ENCODE results near the gene ZBTB14. TPM values are rescaled to one million over a fixed set of nuclear protein-coding genes. Genes with fewer than 3 reads are reported as not detected.

Gene ZBTB14
- total RNA-seq, 1 donor from 2014 or later: 12.9 TPM

GRCh38 chr18:5295981-5296705 is 617 bp upstream of the ZBTB14 start:
- no peak for FAIRE-seq
- TF ChIP-seq, protein P1, sequence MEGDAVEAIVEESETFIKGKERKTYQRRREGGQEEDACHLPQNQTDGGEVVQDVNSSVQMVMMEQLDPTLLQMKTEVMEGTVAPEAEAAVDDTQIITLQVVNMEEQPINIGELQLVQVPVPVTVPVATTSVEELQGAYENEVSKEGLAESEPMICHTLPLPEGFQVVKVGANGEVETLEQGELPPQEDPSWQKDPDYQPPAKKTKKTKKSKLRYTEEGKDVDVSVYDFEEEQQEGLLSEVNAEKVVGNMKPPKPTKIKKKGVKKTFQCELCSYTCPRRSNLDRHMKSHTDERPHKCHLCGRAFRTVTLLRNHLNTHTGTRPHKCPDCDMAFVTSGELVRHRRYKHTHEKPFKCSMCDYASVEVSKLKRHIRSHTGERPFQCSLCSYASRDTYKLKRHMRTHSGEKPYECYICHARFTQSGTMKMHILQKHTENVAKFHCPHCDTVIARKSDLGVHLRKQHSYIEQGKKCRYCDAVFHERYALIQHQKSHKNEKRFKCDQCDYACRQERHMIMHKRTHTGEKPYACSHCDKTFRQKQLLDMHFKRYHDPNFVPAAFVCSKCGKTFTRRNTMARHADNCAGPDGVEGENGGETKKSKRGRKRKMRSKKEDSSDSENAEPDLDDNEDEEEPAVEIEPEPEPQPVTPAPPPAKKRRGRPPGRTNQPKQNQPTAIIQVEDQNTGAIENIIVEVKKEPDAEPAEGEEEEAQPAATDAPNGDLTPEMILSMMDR (IDR thresholded peaks at IDR 0.05; ENCODE audit: insufficient read depth, low read length, severe bottlenecking): no peak
- peak overlapping the region; percentile 49 for H3K4me3 ChIP-seq (ENCODE audit: low read depth, low read length)
- no peaks in the 10 kb centered on the region for H3K27me3 ChIP-seq (ENCODE audit: control insufficient read depth, insufficient read depth, low read length)
- peak; percentile 87 for DNase-seq (ENCODE audit: low read depth)
- H3K36me3 ChIP-seq (ENCODE audit: control insufficient read depth, insufficient read depth, low read length): no peaks in the 10 kb centered on the region

DNA sequence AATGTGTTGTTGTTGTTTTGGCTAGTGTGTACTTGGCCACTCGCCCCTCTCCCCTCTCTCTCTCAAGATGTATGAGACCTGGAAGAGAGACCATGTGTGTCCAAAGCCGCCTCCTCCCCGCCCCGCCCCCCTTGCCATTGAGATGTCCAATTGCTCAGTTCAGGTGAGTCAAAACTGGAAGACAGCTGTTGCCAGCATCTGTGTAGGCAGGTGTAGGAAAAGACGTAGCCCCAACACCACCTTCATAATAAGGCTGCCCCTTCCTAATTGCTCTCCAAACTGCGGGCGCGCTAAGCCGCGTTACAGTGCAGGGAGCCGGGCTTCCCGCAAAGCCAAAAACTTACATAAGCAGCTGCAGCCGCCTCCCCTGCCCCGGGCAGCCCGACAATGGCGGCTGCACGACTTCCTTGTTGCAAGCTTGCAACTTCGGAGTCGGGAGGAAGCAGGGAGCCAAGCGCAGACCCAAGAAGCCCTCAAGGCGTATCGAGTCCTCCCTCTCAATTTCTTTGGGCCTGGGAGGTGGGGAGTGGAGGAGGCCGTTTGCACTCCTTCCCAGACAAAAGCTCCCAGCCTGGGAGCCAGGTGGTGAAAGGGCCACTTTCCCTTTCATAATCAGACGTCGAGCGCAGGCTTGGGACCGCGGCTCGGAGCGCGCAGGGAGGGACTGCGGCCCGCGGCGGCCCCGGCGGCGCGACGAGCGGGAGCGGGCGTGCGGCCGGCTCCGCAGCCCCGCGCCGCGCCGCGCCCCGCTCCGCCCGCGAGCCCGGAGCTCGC is 882 bp downstream of the ZBTB14 start:
- peak; percentile 39 for DNase-seq (ENCODE audit: low read depth)
- Histone ChIP-seq H3K36me3 (ENCODE audit: control insufficient read depth, insufficient read depth, low read length) (peaks cover 3% of the 10 kb centered on the region), H3K4me3 (ENCODE audit: low read depth, low read length) (peak overlapping the region; percentile 49), H3K27me3 (ENCODE audit: control insufficient read depth, insufficient read depth, low read length) (no peaks in the 10 kb centered on the region)
- no peak for FAIRE-seq
- TF ChIP-seq, protein P1 (IDR thresholded peaks at IDR 0.05; ENCODE audit: insufficient read depth, low read length, severe bottlenecking): no peak

GRCh38 chr18:5294113-5294456 is 1.4 kb downstream of the ZBTB14 start:
- TF ChIP-seq, protein P1 (IDR thresholded peaks at IDR 0.05; ENCODE audit: insufficient read depth, low read length, severe bottlenecking): no peak
- FAIRE-seq: no peak
- no peak for DNase-seq (ENCODE audit: low read depth)

DNA sequence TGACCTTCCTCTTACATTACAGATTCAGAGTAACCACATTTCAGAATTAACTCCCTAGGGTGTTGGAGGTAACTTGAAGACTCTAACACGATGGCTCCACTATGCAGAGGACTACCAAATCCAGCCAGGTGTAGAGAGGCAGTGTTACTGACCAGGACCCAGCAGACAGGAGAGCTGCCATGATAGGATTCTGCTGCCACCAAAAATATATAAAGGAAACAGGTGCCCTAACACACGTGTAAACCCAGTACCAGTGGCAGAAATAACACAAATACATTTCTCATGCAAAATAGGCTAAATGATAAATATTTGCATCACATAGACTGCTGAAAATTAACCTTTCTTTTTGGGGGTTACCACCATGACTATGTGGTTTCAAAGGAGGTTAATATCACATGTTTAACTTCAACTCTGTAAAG is 7.0 kb downstream of the ZBTB14 start:
- Histone ChIP-seq H3K27me3 (ENCODE audit: control insufficient read depth, insufficient read depth, low read length) (no peaks in the 10 kb centered on the region), H3K4me3 (ENCODE audit: low read depth, low read length) (no peak overlapping the region), H3K36me3 (ENCODE audit: control insufficient read depth, insufficient read depth, low read length) (peaks cover 3% of the 10 kb centered on the region)
- DNase-seq (ENCODE audit: low read depth) (no peak), FAIRE-seq (no peak)
- TF ChIP-seq, protein P1 (IDR thresholded peaks at IDR 0.05; ENCODE audit: insufficient read depth, low read length, severe bottlenecking): no peak

More at GRCh38 chr18:5294113-5294456, 1.4 kb downstream of the ZBTB14 start:
- Histone ChIP-seq H3K27me3 (ENCODE audit: control insufficient read depth, insufficient read depth, low read length) (no peaks in the 10 kb centered on the region), H3K36me3 (ENCODE audit: control insufficient read depth, insufficient read depth, low read length) (peaks cover 3% of the 10 kb centered on the region), H3K4me3 (ENCODE audit: low read depth, low read length) (peak overlapping the region; percentile 49)

DNA sequence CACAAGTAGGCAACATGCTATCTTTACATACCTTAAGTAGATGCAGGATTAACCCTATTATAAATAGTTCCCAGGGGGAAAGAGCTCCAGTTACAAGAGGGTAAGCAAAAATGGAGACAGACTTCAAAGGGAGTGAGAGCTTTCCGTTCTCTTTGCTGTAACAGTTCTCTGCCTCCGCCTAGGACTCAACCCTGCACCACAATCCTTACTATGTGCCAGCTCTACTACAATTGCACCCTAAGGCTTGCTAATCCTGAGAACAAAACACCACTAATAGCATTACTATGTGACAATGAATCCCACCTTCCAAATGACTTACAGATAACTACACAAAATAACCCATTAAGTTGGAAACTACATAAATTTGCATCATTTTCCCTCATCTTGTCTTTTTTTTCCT is 7.7 kb downstream of the ZBTB14 start:
- H3K27me3 ChIP-seq (ENCODE audit: control insufficient read depth, insufficient read depth, low read length): no peaks in the 10 kb centered on the region
- no peak for FAIRE-seq

More for the DNA sequence above, 7.7 kb downstream of the ZBTB14 start:
- TF ChIP-seq, protein P1 (IDR thresholded peaks at IDR 0.05; ENCODE audit: insufficient read depth, low read length, severe bottlenecking): no peak
- Histone ChIP-seq H3K4me3 (ENCODE audit: low read depth, low read length) (no peak overlapping the region), H3K36me3 (ENCODE audit: control insufficient read depth, insufficient read depth, low read length) (peaks cover 3% of the 10 kb centered on the region)
- DNase-seq (ENCODE audit: low read depth): no peak
